Measurements from ENCODE around the gene KCNMA1.

Gene KCNMA1

GRCh38 chr10:77023396-77023795, 614.2 kb downstream of the KCNMA1 start:
- DNase-seq: no peak

GRCh38 chr10:77022671-77023070, 614.9 kb downstream of the KCNMA1 start:
- DNase-seq: no peak

GRCh38 chr10:77021966-77022490, 615.6 kb downstream of the KCNMA1 start:
- DNase-seq: no peak

- DNase-seq: no peak
Measured at GRCh38 chr10:77020426-77021040, 617.1 kb downstream of the KCNMA1 start.

GRCh38 chr10:77016855-77017254, 620.8 kb downstream of the KCNMA1 start:
- DNase-seq: no peak

GRCh38 chr10:77016278-77016815, 621.3 kb downstream of the KCNMA1 start:
- no peak for DNase-seq

GRCh38 chr10:77015360-77015759, 622.2 kb downstream of the KCNMA1 start:
- no peak for DNase-seq

GRCh38 chr10:77012812-77013500, 624.7 kb downstream of the KCNMA1 start:
- no peak for DNase-seq

GRCh38 chr10:77011874-77012811, 625.5 kb downstream of the KCNMA1 start:
- peak; percentile 74 for DNase-seq

- DNase-seq: no peak
Measured at GRCh38 chr10:77010430-77010829, 627.2 kb downstream of the KCNMA1 start.

GRCh38 chr10:77007834-77008233, 629.8 kb downstream of the KCNMA1 start:
- DNase-seq: no peak

GRCh38 chr10:77006836-77007511, 630.6 kb downstream of the KCNMA1 start:
- peak; percentile 36 for DNase-seq

GRCh38 chr10:77005871-77006270, 631.7 kb downstream of the KCNMA1 start:
- DNase-seq: no peak

- peak; percentile 66 for DNase-seq
Measured at GRCh38 chr10:77004917-77005564, 632.6 kb downstream of the KCNMA1 start.

- DNase-seq: no peak
Measured at GRCh38 chr10:77002872-77003271, 634.7 kb downstream of the KCNMA1 start.

- no peak for DNase-seq
Measured at GRCh38 chr10:77001206-77001605, 636.4 kb downstream of the KCNMA1 start.

- no peak for DNase-seq
Measured at GRCh38 chr10:76998451-76998850, 639.2 kb downstream of the KCNMA1 start.

GRCh38 chr10:76997631-76998030, 640.0 kb downstream of the KCNMA1 start:
- DNase-seq: no peak

- DNase-seq: no peak
Measured at GRCh38 chr10:76995023-76995422, 642.6 kb downstream of the KCNMA1 start.

- DNase-seq: no peak
Measured at GRCh38 chr10:76993213-76993612, 644.4 kb downstream of the KCNMA1 start.

- DNase-seq: no peak
Measured at GRCh38 chr10:76992467-76992866, 645.1 kb downstream of the KCNMA1 start.

GRCh38 chr10:76991621-76992020, 646.0 kb downstream of the KCNMA1 start:
- no peak for DNase-seq
